ENCODE measurements around the gene PXT1. TPM values are rescaled to one million over a fixed set of nuclear protein-coding genes. Genes with fewer than 3 reads are reported as not detected.

Gene PXT1
- total RNA-seq = under 0.01 TPM in 2 replicates

GRCh38 chr6:36442671-36443470, at the start of gene PXT1, which contains the start of gene KCTD20:
PXT1 (minus strand) TSS chr6:36442854; CDS start chr6:36426082, 16,772 bp downstream.
KCTD20 (plus strand) TSS chr6:36443000; CDS start chr6:36470098, 27,098 bp downstream.

GRCh38 chr6:36387440-36388303, 55.0 kb downstream of the PXT1 start, which contains the start of gene ETV7:
ETV7 (minus strand) TSS chr6:36387669; CDS start chr6:36387541, 128 bp downstream.

Other genes starting within 250 kb of the PXT1 start
- gene BRPF3, start 246.1 kb downstream of the PXT1 start, total RNA-seq = 7.4 and 11.1 TPM in 2 replicates
- gene PNPLA1, start 172.8 kb downstream of the PXT1 start, total RNA-seq = under 0.01 TPM in 1 of 2 replicates, not detected in the other
- gene BNIP5, start 106.0 kb downstream of the PXT1 start, total RNA-seq = not detected in 2 replicates
- 0.83 and 0.85 TPM in 2 replicates for gene ETV7, start 55.2 kb downstream of the PXT1 start, total RNA-seq
- 45.7 and 47.6 TPM in 2 replicates for gene KCTD20, start 146 bp upstream of the PXT1 start, total RNA-seq
- 14.6 and 17.1 TPM in 2 replicates for gene STK38, start 104.6 kb upstream of the PXT1 start, total RNA-seq
- gene SRSF3, start 151.5 kb upstream of the PXT1 start, total RNA-seq = 130 and 219 TPM in 2 replicates
- 417 and 542 TPM in 2 replicates for gene CDKN1A, start 235.9 kb upstream of the PXT1 start, total RNA-seq